ENCODE results near the gene OSBPL2. TPM values are rescaled to one million over a fixed set of nuclear protein-coding genes. Genes with fewer than 3 reads are reported as not detected.
A peak's percentile ranks its signal among the peaks of the same experiment; 100 is the strongest.

Gene OSBPL2
- total and polyA plus RNA-seq, 7 experiments from 2014 or later = 14.6 to 80.8 (median 58.3) TPM

DNA sequence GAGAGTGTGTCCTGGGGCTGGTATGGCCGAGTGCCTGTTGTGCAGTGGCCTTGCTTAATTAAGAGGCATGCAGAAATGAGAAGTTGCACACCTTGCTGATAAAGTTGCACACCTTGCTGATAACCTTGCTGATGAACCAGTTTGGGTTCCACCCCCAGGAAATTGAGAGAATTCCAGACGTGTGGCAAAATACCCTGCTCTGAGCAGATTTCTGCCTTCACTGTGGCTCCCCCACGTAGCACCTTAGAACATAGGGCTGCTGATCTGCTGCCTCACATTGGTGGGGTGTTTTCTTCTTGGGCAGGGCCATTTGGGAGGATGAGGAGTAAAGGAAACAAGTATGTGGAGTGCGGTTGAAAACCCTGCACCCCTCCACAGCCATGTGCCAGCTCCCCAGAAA, 42.0 kb downstream of the OSBPL2 start:
- H3K36me3 Mint-ChIP-seq = peaks cover 4 to 60% (median 14%) of the 10 kb centered on the region in 5 donors
- peaks cover 0 to 82% (median 24%) of the 10 kb centered on the region in 3 experiments for H3K36me3 ChIP-seq (ENCODE audit: control insufficient read depth in 2 of 3, insufficient read depth in 3 of 3, low read length in 3 of 3)

DNA sequence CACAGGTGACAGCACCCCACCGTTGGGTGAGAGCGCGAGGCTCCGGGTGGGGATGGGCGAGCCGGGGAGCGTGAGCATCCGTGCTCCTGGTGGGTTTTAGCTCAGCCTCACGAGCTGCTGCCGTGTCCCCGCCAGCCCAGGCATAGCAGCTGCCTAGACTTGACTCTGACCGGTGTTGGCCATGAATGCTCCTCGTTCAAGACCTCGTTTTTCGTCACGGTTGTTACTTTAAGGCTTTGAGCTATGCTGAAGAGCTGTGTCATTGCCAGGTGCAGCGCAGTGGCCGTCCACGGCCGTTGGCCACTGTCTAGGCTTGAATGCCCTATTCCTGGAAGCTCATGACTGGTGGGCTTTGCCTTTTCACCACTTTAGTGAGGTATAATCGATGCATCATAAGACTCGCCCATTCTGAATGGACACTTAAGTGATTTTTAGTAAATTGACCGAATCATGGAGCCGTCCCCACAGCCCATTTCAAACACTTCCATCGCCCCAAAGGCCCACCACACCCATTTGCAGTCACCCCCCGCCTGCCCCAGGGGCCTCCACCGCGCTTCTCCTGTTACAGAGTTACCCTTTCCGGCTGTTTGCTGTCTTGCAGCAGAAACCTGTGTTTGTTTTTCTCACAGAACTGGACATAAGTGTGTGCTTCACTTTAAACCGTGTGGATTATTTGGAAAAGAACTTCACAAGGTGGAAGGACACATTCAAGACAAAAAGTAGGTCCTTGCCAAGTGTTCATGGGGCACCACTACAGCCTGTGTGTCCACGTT, 43.0 kb downstream of the OSBPL2 start:
- POLR2A ChIA-PET = no interaction called here
- Histone ChIP-seq H3K27me3 (ENCODE audit: control insufficient read depth in 2 of 2, insufficient read depth in 2 of 2, low read length in 2 of 2) (no peaks in the 10 kb centered on the region), H3K4me1 (ENCODE audit: control insufficient read depth in 2 of 2, insufficient read depth in 2 of 2, low read length in 2 of 2) (no peaks in the 10 kb centered on the region), H3K27ac (ENCODE audit: low read depth, low read length) (no peak overlapping the region), H3K36me3 (ENCODE audit: control insufficient read depth in 2 of 3, insufficient read depth in 3 of 3, low read length in 3 of 3) (peaks cover 0 to 86% (median 24%) of the 10 kb centered on the region in 3 experiments), H3K9me3 (ENCODE audit: control insufficient read depth in 2 of 3, low read length in 3 of 3) (no peaks in the 10 kb centered on the region), H3K4me3 (ENCODE audit: low read length) (no peak overlapping the region)
- Mint-ChIP-seq H3K9me3 (no peaks in the 10 kb centered on the region), H3K4me1 (peaks cover 0 to 3% (median 0%) of the 10 kb centered on the region in 7 donors), H3K4me3 (no peak overlapping the region), H3K36me3 (peaks cover 4 to 58% (median 13%) of the 10 kb centered on the region in 5 donors), H3K27me3 (no peaks in the 10 kb centered on the region), H3K27ac (no peak overlapping the region)
- ATAC-seq (no peak), DNase-seq (no peak)
- CTCF ChIA-PET = no interaction called here
- intact Hi-C loops (cut with micrococcal nuclease) = no loop called here

More for the DNA sequence above, 42.0 kb downstream of the OSBPL2 start:
- H3K4me3 ChIP-seq (ENCODE audit: low read length) = no peak overlapping the region
- ChIA-PET POLR2A (no interaction called here), CTCF (no interaction called here)
- DNase-seq (no peak), ATAC-seq (no peak)
- no peaks in the 10 kb centered on the region for H3K4me1 ChIP-seq (ENCODE audit: control insufficient read depth in 2 of 2, insufficient read depth in 2 of 2, low read length in 2 of 2)
- no peaks in the 10 kb centered on the region for H3K9me3 ChIP-seq (ENCODE audit: control insufficient read depth in 2 of 3, low read length in 3 of 3)
- no peak overlapping the region for H3K27ac ChIP-seq (ENCODE audit: low read depth, low read length)
- no peaks in the 10 kb centered on the region for H3K9me3 Mint-ChIP-seq
- H3K4me1 Mint-ChIP-seq = peaks cover 0 to 3% (median 0%) of the 10 kb centered on the region in 7 donors
- no peaks in the 10 kb centered on the region for H3K27me3 Mint-ChIP-seq
- no peaks in the 10 kb centered on the region for H3K27me3 ChIP-seq (ENCODE audit: control insufficient read depth in 2 of 2, insufficient read depth in 2 of 2, low read length in 2 of 2)
- intact Hi-C loops (cut with micrococcal nuclease) = no loop called here
- H3K27ac Mint-ChIP-seq = no peak overlapping the region
- no peak overlapping the region for H3K4me3 Mint-ChIP-seq

DNA sequence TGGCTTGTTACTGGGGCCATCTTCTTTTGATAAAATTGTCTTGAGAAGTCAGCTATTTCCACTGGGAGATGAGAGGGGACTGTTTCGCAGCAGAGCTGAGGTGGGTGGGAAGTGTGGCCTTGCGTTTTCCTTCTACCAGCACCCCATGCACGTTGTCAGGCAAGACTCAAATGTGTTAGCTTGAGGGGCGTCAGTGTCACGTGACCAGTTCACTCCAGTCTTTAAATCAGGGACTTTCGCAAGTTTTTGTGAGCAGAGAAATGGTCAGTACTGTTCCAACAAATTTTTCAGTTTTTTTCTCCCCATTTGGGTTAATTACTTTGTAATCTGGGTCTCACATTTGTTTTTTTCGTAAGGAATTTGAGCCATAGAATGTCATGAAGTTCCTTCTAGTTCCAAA, 43.8 kb downstream of the OSBPL2 start:
- Histone ChIP-seq H3K36me3 (ENCODE audit: control insufficient read depth in 2 of 3, insufficient read depth in 3 of 3, low read length in 3 of 3) (peaks cover 0 to 84% (median 20%) of the 10 kb centered on the region in 3 experiments), H3K27ac (ENCODE audit: low read depth, low read length) (no peak overlapping the region), H3K4me3 (ENCODE audit: low read length) (no peak overlapping the region), H3K9me3 (ENCODE audit: control insufficient read depth in 2 of 3, low read length in 3 of 3) (no peaks in the 10 kb centered on the region), H3K4me1 (ENCODE audit: control insufficient read depth in 2 of 2, insufficient read depth in 2 of 2, low read length in 2 of 2) (no peaks in the 10 kb centered on the region), H3K27me3 (ENCODE audit: control insufficient read depth in 2 of 2, insufficient read depth in 2 of 2, low read length in 2 of 2) (no peaks in the 10 kb centered on the region)
- peaks cover 8 to 54% (median 12%) of the 10 kb centered on the region in 5 donors for H3K36me3 Mint-ChIP-seq
- no peak overlapping the region for H3K4me3 Mint-ChIP-seq
- no peak for ATAC-seq
- H3K27ac Mint-ChIP-seq = peak overlapping the region in 1 of 9 donors; percentile 4
- no peak for DNase-seq
- intact Hi-C loops (cut with micrococcal nuclease) = no loop called here
- H3K27me3 Mint-ChIP-seq = no peaks in the 10 kb centered on the region
- no peaks in the 10 kb centered on the region for H3K9me3 Mint-ChIP-seq
- ChIA-PET CTCF (no interaction called here), POLR2A (no interaction called here)
- H3K4me1 Mint-ChIP-seq = peaks cover 0 to 3% (median 0%) of the 10 kb centered on the region in 7 donors

DNA sequence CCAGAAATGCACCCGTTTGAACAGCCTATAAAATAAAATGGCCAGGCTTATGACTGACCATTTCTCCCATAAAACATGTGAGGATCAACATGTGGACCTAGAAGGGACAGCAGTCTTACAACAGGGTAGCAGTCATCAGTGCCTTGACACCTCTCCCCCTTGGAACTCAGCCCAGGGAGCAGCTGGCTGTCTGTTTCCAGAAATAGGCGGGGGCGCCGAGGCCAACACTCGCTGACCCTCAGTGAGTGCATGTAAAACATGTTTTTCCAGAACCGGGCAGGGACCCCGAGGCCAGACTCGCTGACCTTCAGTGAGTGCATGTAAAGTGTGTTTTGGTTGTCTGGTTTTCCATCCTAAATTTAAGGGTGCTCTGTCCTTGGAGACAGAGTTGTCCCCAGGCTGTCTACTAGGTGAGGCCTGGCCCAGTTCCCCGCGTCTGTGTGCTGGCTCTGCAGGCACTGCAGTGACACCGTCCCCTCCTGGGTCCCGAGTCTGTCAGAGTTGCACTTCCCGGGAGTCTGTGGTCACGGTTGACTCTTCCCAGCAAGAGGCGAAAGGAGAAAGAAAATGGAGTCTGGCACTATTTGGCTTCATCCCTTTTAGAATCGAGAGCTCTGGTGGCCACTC, 44.7 kb downstream of the OSBPL2 start:
- ATAC-seq = no peak
- Mint-ChIP-seq H3K27me3 (no peaks in the 10 kb centered on the region), H3K36me3 (peaks cover 8 to 47% (median 12%) of the 10 kb centered on the region in 5 donors)

DNA sequence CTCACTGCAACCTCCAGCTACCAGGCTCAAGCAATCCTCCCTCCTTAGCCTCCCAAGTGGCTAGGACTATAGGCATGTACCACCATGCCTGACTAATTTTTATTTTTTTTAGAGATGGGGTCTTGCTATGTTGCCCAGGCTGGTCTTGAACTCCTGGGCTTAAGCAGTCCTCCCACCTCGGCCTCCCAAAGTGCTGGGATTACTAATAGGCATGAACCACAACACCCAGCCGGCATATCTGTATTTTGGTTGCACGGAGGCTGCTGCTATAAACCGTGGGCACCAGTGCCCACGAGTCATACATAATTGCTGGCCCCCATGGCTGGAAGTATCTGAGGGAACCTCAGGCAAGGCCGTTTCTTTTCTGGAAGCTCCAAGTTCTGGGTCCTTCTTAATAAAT, 46.1 kb downstream of the OSBPL2 start:
- no peaks in the 10 kb centered on the region for H3K9me3 ChIP-seq (ENCODE audit: control insufficient read depth in 2 of 3, low read length in 3 of 3)
- no peak overlapping the region for H3K27ac ChIP-seq (ENCODE audit: low read depth, low read length)
- no peaks in the 10 kb centered on the region for H3K4me1 ChIP-seq (ENCODE audit: control insufficient read depth in 2 of 2, insufficient read depth in 2 of 2, low read length in 2 of 2)
- Mint-ChIP-seq H3K4me3 (no peak overlapping the region), H3K36me3 (peaks cover 4 to 37% (median 14%) of the 10 kb centered on the region in 5 donors), H3K9me3 (no peaks in the 10 kb centered on the region), H3K27ac (no peak overlapping the region), H3K27me3 (no peaks in the 10 kb centered on the region), H3K4me1 (no peaks in the 10 kb centered on the region)
- intact Hi-C loops (cut with micrococcal nuclease) = no loop called here
- no peak for ATAC-seq
- ChIA-PET POLR2A (no interaction called here), CTCF (no interaction called here)
- H3K36me3 ChIP-seq (ENCODE audit: control insufficient read depth in 2 of 3, insufficient read depth in 3 of 3, low read length in 3 of 3) = peaks cover 0 to 91% (median 18%) of the 10 kb centered on the region in 3 experiments
- no peak for DNase-seq
- no peaks in the 10 kb centered on the region for H3K27me3 ChIP-seq (ENCODE audit: control insufficient read depth in 2 of 2, insufficient read depth in 2 of 2, low read length in 2 of 2)
- H3K4me3 ChIP-seq (ENCODE audit: low read length) = no peak overlapping the region

More for the DNA sequence above, 44.7 kb downstream of the OSBPL2 start:
- Mint-ChIP-seq H3K4me3 (no peak overlapping the region), H3K9me3 (no peaks in the 10 kb centered on the region), H3K27ac (no peak overlapping the region), H3K4me1 (peaks cover 0 to 1% (median 0%) of the 10 kb centered on the region in 7 donors)
- ChIA-PET POLR2A (no interaction called here), CTCF (no interaction called here)
- Histone ChIP-seq H3K4me1 (ENCODE audit: control insufficient read depth in 2 of 2, insufficient read depth in 2 of 2, low read length in 2 of 2) (no peaks in the 10 kb centered on the region), H3K9me3 (ENCODE audit: control insufficient read depth in 2 of 3, low read length in 3 of 3) (no peaks in the 10 kb centered on the region), H3K27ac (ENCODE audit: low read depth, low read length) (no peak overlapping the region), H3K4me3 (ENCODE audit: low read length) (no peak overlapping the region), H3K36me3 (ENCODE audit: control insufficient read depth in 2 of 3, insufficient read depth in 3 of 3, low read length in 3 of 3) (peaks cover 0 to 86% (median 20%) of the 10 kb centered on the region in 3 experiments), H3K27me3 (ENCODE audit: control insufficient read depth in 2 of 2, insufficient read depth in 2 of 2, low read length in 2 of 2) (no peaks in the 10 kb centered on the region)
- DNase-seq = no peak
- intact Hi-C loops (cut with micrococcal nuclease) = no loop called here

DNA sequence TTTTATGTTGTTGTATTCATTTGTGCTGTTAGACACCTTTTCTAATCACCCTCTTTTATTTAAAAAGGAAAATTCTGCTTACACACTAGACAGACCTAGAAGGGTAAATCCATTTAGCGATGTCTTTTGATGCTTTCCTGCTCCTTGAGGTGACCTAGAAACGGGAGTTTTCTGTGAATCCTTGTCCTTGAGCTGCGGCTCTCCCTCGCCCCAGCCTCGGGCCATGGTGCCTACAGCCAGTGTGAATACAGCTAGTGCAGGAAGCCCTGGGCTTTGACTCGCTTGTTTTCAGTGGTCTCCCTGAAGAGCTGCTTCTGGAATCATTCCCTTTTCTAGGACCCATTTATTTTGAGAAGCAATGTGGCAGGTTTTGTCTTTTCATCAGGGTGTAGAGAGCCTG, 46.8 kb downstream of the OSBPL2 start:
- Mint-ChIP-seq H3K27ac (no peak overlapping the region), H3K4me3 (no peak overlapping the region), H3K36me3 (peaks cover 4 to 33% (median 14%) of the 10 kb centered on the region in 5 donors), H3K27me3 (no peaks in the 10 kb centered on the region), H3K9me3 (no peaks in the 10 kb centered on the region), H3K4me1 (no peaks in the 10 kb centered on the region)
- POLR2A ChIA-PET = no interaction called here
- CTCF ChIA-PET = interaction anchor here (0.6 kb wide), 1 partner anchor 275 kb away, joined by 3 read pairs; no protein-coding TSS in a partner anchor
- no peak overlapping the region for H3K4me3 ChIP-seq (ENCODE audit: low read length)
- no peaks in the 10 kb centered on the region for H3K9me3 ChIP-seq (ENCODE audit: control insufficient read depth in 2 of 3, low read length in 3 of 3)
- H3K36me3 ChIP-seq (ENCODE audit: control insufficient read depth in 2 of 3, insufficient read depth in 3 of 3, low read length in 3 of 3) = peaks cover 0 to 91% (median 13%) of the 10 kb centered on the region in 3 experiments
- no peak for ATAC-seq
- DNase-seq = no peak
- no peaks in the 10 kb centered on the region for H3K4me1 ChIP-seq (ENCODE audit: control insufficient read depth in 2 of 2, insufficient read depth in 2 of 2, low read length in 2 of 2)
- H3K27ac ChIP-seq (ENCODE audit: low read depth, low read length) = no peak overlapping the region
- intact Hi-C loops (cut with micrococcal nuclease) = no loop called here
- no peaks in the 10 kb centered on the region for H3K27me3 ChIP-seq (ENCODE audit: control insufficient read depth in 2 of 2, insufficient read depth in 2 of 2, low read length in 2 of 2)
